GM13976 (cell line): ENCODE results near the gene SMIM45.
A peak's percentile ranks its signal among the peaks of the same experiment; 100 is the strongest.

ENCODE experiments used
- DNase-seq: peaks from one replicate; pipeline ENCODE4 v3.0.0; 2012; ENCODE audit warnings: low spot score
- in situ Hi-C: fragments of 300-500 bp; cut with MboI; formaldehyde crosslinking; loops from one replicate; pipeline ENCODE4 v1.12.0; 2022; ENCODE audit warnings: low sequenced_read_pairs, mixed read lengths, inconsistent platforms; ENCODE audit not compliant: unreplicated experiment
- TF ChIP-seq, protein P1 (sequence below): IDR thresholded peaks from 2 replicates; pipeline ENCODE4 v1.5.1; 2012; ENCODE audit warnings: borderline replicate concordance, mild to moderate bottlenecking; ENCODE audit not compliant: insufficient read depth; ENCODE audit errors: extremely low read depth, missing control alignments, control extremely low read depth

SMIM45 gene

DNA sequence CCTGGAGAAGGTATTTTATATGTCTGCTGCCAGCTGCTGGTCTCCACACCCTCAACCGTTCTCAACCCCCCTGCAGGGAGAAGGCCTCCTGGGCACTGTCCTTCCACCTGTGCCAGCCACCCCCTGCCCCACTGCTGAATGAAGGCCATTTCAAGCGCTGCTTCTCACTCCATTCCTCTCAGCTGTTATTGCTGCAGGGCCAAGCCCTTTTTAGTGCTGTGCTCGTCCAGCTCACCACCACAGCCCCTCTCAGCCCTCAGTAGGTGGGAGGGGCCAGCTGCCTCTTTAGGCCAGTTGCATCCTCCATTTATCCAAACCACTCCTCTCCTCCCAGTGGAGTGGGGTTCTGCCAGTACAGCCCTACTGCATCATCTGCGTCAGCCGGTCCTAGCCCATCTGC, 44.9 kb downstream of the SMIM45 start:
- TF ChIP-seq, protein P1, sequence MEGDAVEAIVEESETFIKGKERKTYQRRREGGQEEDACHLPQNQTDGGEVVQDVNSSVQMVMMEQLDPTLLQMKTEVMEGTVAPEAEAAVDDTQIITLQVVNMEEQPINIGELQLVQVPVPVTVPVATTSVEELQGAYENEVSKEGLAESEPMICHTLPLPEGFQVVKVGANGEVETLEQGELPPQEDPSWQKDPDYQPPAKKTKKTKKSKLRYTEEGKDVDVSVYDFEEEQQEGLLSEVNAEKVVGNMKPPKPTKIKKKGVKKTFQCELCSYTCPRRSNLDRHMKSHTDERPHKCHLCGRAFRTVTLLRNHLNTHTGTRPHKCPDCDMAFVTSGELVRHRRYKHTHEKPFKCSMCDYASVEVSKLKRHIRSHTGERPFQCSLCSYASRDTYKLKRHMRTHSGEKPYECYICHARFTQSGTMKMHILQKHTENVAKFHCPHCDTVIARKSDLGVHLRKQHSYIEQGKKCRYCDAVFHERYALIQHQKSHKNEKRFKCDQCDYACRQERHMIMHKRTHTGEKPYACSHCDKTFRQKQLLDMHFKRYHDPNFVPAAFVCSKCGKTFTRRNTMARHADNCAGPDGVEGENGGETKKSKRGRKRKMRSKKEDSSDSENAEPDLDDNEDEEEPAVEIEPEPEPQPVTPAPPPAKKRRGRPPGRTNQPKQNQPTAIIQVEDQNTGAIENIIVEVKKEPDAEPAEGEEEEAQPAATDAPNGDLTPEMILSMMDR, result no peak
- no peak for DNase-seq
- in situ Hi-C loops, result no loop called here

GRCh38 chr22:41998361-41999261, 46.7 kb downstream of the SMIM45 start, which contains the start of gene WBP2NL:
TSS of gene WBP2NL (plus strand) at chr22:41998788. CDS start at chr22:41998819, 31 bp downstream.
- TF ChIP-seq, protein P1, result no peak
- DNase-seq, result peak; percentile 97
- in situ Hi-C loops, result no loop called here

GRCh38 chr22:42000466-42000865, 48.5 kb downstream of the SMIM45 start:
- in situ Hi-C loops, result loop anchor here (10.0 kb wide), 1 partner anchor 64 kb away; no protein-coding TSS in a partner anchor
- DNase-seq, result no peak
- TF ChIP-seq, protein P1, result no peak

DNA sequence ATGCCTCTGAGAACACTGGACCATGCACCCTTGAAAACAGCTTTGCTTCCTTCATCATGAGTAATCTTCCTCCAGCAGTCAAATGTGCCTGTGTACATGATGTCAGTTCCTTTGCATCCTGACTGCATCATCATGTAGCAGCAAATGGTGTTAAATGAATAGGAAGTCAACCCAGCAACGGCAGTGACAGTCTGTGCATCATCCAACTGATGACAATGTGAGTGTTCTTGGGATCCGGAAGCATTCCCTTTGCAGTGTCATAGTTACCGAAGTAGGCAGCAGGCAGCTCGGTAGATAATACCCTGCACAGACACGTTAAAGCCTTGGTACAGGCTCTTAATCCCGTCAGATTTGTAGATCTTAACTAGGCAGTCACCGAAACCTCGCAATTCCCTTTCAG, 49.2 kb downstream of the SMIM45 start:
- in situ Hi-C loops, result loop anchor here (10.0 kb wide), 1 partner anchor 64 kb away; no protein-coding TSS in a partner anchor
- DNase-seq, result no peak
- TF ChIP-seq, protein P1, result no peak

DNA sequence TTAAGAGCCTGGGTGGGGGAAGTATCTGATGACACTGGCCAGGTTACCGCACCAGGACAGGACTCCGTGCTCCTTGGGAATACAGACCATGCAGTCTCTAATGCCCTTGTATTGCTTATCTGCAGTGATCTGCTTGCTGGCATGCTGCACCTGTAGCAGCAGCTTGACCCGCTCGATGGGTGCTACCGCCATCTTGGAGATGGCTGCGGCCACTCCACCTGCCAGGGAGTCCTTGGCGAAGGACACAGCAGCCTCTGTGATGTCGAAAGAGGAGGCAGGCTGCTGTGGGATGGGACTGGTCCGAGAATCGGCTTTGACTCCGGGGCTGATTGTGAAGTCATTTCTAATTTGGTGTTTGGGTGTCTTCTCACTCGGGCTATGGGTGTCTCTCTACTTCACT, 49.8 kb downstream of the SMIM45 start:
- no peak for DNase-seq
- in situ Hi-C loops, result loop anchor here (10.0 kb wide), 1 partner anchor 63 kb away; no protein-coding TSS in a partner anchor

DNA sequence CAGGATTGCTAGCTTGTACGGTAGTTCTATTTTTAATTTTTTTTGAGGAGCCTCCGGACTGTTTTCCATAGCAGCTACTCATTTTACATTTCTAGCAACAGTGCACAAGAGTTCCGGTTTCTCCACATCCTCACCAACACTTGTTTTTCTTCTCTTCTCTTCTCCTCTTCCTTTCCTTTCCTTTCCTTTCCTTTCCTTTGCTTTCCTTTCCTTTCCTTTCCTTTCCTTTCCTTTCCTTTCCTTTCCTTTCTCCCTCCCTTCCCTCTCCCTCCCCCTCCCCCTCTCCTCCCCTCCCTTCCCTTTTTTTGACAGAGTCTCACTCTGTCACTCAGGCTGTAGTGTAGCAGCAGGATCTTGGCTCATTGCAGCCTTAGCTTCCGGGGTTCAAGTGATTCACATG, 56.0 kb downstream of the SMIM45 start:
- TF ChIP-seq, protein P1, result no peak
- no peak for DNase-seq
- in situ Hi-C loops, result loop anchor here (10.0 kb wide), 1 partner anchor 57 kb away; no protein-coding TSS in a partner anchor

More for the DNA sequence above, 49.8 kb downstream of the SMIM45 start:
- TF ChIP-seq, protein P1, result no peak
